Activated T-helper 1 cell treated with anti-CD3 and anti-CD28 coated beads, Interleukin-12 subunit alpha, Interleukin-12 subunit beta, Interleukin-2, Interleukin-4 antibody, amounts not matched to agents 30 ng/mL and 10 ng/mL and 1 ng/mL, durations not matched to agents 14 hours and 24 hours and 36 hours (primary cell): ENCODE measurements around the gene RPS8. TPM values are rescaled to one million over a fixed set of nuclear protein-coding genes. Genes with fewer than 3 reads are reported as not detected.
"Not testable (repeated sequence)": the region's sequence is repeated elsewhere in the genome, so short reads cannot be mapped to it uniquely, and the experiment has no call there.

ENCODE experiments used
- DNase-seq: peaks from one replicate; pipeline ENCODE4 v3.0.0; 2021; ENCODE audit warnings: low spot score
- H3K27ac Mint-ChIP-seq: one replicate; pipeline ENCODE4 v1.8.0; 2021; ENCODE audit warnings: mild to moderate bottlenecking, mixed read lengths
- H3K27me3 Mint-ChIP-seq: one replicate; pipeline ENCODE4 v1.8.0; 2022; ENCODE audit warnings: mild to moderate bottlenecking, moderate library complexity, mixed read lengths; ENCODE audit not compliant: insufficient read depth
- H3K36me3 Mint-ChIP-seq: one replicate; pipeline ENCODE4 v1.8.0; 2021; ENCODE audit warnings: low read depth, mixed read lengths
- H3K4me1 Mint-ChIP-seq: one replicate; pipeline ENCODE4 v1.8.0; 2021; ENCODE audit warnings: low read depth, mixed read lengths
- H3K4me3 Mint-ChIP-seq: one replicate; pipeline ENCODE4 v1.8.0; 2021; ENCODE audit warnings: mild to moderate bottlenecking, moderate library complexity, mixed read lengths
- H3K9me3 Mint-ChIP-seq: one replicate; pipeline ENCODE4 v1.8.0; 2021; ENCODE audit warnings: mixed read lengths
- intact Hi-C: fragments of 100-400 bp; cut with micrococcal nuclease; formaldehyde crosslinking; loops from one replicate; pipeline ENCODE4 v1.15.1; 2024
- total RNA-seq: library from RNA; stranded (reverse); gene quantifications from 2 replicates; pipeline ENCODE4 v1.2.3, GENCODE V29; 2022

The RPS8 gene
- total RNA-seq, 1 donor from 2014 or later, result 2,172 TPM

GRCh38 chr1:44785501-44786137 is 10.3 kb downstream of the RPS8 start:
- Mint-ChIP-seq H3K27ac (peak overlapping the region; percentile 55), H3K27me3 (no peaks in the 10 kb centered on the region), H3K36me3 (peaks cover 18% of the 10 kb centered on the region), H3K4me3 (peak overlapping the region; percentile 80), H3K4me1 (peaks cover 42% of the 10 kb centered on the region), H3K9me3 (no peaks in the 10 kb centered on the region)
- DNase-seq, result no peak
- intact Hi-C loops, result loop anchor here (1.0 to 10.0 kb wide), 5 partner anchors 10 to 1941 kb away; partner anchors contain the start of genes PLK3, RNU5D-1, RPS8 and ZNF691

- intact Hi-C loops, result loop anchor here (1.0 to 10.0 kb wide), 4 partner anchors 11 to 1941 kb away; partner anchors contain the start of genes PLK3, RPS8 and ZNF691
- DNase-seq, result peak; percentile 66
- Mint-ChIP-seq H3K4me1 (peaks cover 37% of the 10 kb centered on the region), H3K9me3 (no peaks in the 10 kb centered on the region), H3K4me3 (peak overlapping the region; percentile 80), H3K27me3 (no peaks in the 10 kb centered on the region), H3K27ac (peak overlapping the region; percentile 66), H3K36me3 (peaks cover 12% of the 10 kb centered on the region)
Measured at GRCh38 chr1:44786138-44786840, 10.9 kb downstream of the RPS8 start.

- Mint-ChIP-seq H3K9me3 (no peaks in the 10 kb centered on the region), H3K27me3 (no peaks in the 10 kb centered on the region), H3K36me3 (peaks cover 9% of the 10 kb centered on the region), H3K4me1 (peaks cover 32% of the 10 kb centered on the region), H3K27ac (peak overlapping the region; percentile 66), H3K4me3 (peak overlapping the region; percentile 80)
- intact Hi-C loops, result loop anchor here (1.0 to 10.0 kb wide), 4 partner anchors 12 to 1942 kb away; partner anchors contain the start of genes PLK3, RPS8 and ZNF691
- DNase-seq, result no peak
Measured at GRCh38 chr1:44786841-44787426, 11.6 kb downstream of the RPS8 start.

GRCh38 chr1:44787506-44787905 is 12.2 kb downstream of the RPS8 start:
- Mint-ChIP-seq H3K4me1 (peaks cover 32% of the 10 kb centered on the region), H3K36me3 (peaks cover 6% of the 10 kb centered on the region), H3K4me3 (no peak overlapping the region), H3K9me3 (no peaks in the 10 kb centered on the region), H3K27me3 (no peaks in the 10 kb centered on the region), H3K27ac (no peak overlapping the region)
- DNase-seq, result no peak
- intact Hi-C loops, result loop anchor here (2.0 to 10.0 kb wide), 2 partner anchors 13 to 1943 kb away; partner anchors contain the start of genes PLK3 and ZNF691

GRCh38 chr1:44788120-44788860 is 12.9 kb downstream of the RPS8 start, which contains the start of gene BEST4:
BEST4 (minus strand) TSS chr1:44788170; CDS start chr1:44787705, 465 bp downstream.
- Mint-ChIP-seq H3K27me3 (no peaks in the 10 kb centered on the region), H3K27ac (no peak within 1 kb of the TSS), H3K9me3 (no peaks in the 10 kb centered on the region), H3K4me1 (peaks cover 28% of the 10 kb centered on the region), H3K4me3 (no peak within 1 kb of the TSS), H3K36me3 (peaks cover under 1% of the 10 kb centered on the region)
- DNase-seq, result no peak
- intact Hi-C loops, result loop anchor here (10.0 kb wide), 1 partner anchor 1943 kb away; the partner anchor contains the start of gene ZNF691

- Mint-ChIP-seq H3K4me3 (no peak overlapping the region), H3K27ac (no peak overlapping the region), H3K4me1 (peaks cover 6% of the 10 kb centered on the region), H3K27me3 (no peaks in the 10 kb centered on the region), H3K36me3 (no peaks in the 10 kb centered on the region), H3K9me3 (no peaks in the 10 kb centered on the region)
- intact Hi-C loops, result no loop called here
- no peak for DNase-seq
Measured at GRCh38 chr1:44790968-44791801, 15.8 kb downstream of the RPS8 start.

GRCh38 chr1:44792736-44793502 is 17.6 kb downstream of the RPS8 start:
- Mint-ChIP-seq H3K4me1 (no peaks in the 10 kb centered on the region), H3K27me3 (no peaks in the 10 kb centered on the region), H3K4me3 (no peak overlapping the region), H3K36me3 (no peaks in the 10 kb centered on the region), H3K9me3 (no peaks in the 10 kb centered on the region), H3K27ac (no peak overlapping the region)
- intact Hi-C loops, result loop anchor here (2.0 kb wide), 1 partner anchor 44 kb away; no protein-coding TSS in a partner anchor
- no peak for DNase-seq

- H3K27ac Mint-ChIP-seq, H3K4me3 Mint-ChIP-seq, H3K27me3 Mint-ChIP-seq, DNase-seq, intact Hi-C loops, H3K9me3 Mint-ChIP-seq: not testable (repeated sequence)
- Mint-ChIP-seq H3K4me1 (peaks cover 18% of the 10 kb centered on the region), H3K36me3 (peaks cover 14% of the 10 kb centered on the region)
Measured at GRCh38 chr1:44797886-44798285, 22.5 kb downstream of the RPS8 start.

GRCh38 chr1:44798481-44799365 is 23.4 kb downstream of the RPS8 start:
- intact Hi-C loops, result no loop called here

GRCh38 chr1:44799770-44800584 is 24.6 kb downstream of the RPS8 start, which contains the start of gene PLK3:
PLK3 (plus strand) TSS chr1:44800377; CDS start chr1:44800464, 87 bp downstream.
- H3K27me3 Mint-ChIP-seq, result no peaks in the 10 kb centered on the region
- H3K4me1 Mint-ChIP-seq, result peaks cover 35% of the 10 kb centered on the region
- peak within 1 kb of the TSS; percentile 99 for H3K27ac Mint-ChIP-seq
- peak within 1 kb of the TSS; percentile 97 for H3K4me3 Mint-ChIP-seq
- H3K9me3 Mint-ChIP-seq, result no peaks in the 10 kb centered on the region
- intact Hi-C loops, result loop anchor here (2.0 to 10.0 kb wide), 5 partner anchors 13 to 785 kb away; partner anchors contain the start of genes KIF2C, NASP, RNU5D-1 and RPS8
- H3K36me3 Mint-ChIP-seq, result peaks cover 32% of the 10 kb centered on the region
- peak; percentile 97 for DNase-seq

More at GRCh38 chr1:44798481-44799365, 23.4 kb downstream of the RPS8 start:
- H3K27me3 Mint-ChIP-seq, result no peaks in the 10 kb centered on the region
- H3K9me3 Mint-ChIP-seq, result no peaks in the 10 kb centered on the region
- H3K4me1 Mint-ChIP-seq, result peaks cover 26% of the 10 kb centered on the region
- peak overlapping the region; percentile 96 for H3K4me3 Mint-ChIP-seq
- H3K27ac Mint-ChIP-seq, result peak overlapping the region; percentile 99
- no peak for DNase-seq
- H3K36me3 Mint-ChIP-seq, result peaks cover 21% of the 10 kb centered on the region
